GM12878 (cell line): ENCODE results near the gene OPRL1. TPM values are rescaled to one million over a fixed set of nuclear protein-coding genes. Genes with fewer than 3 reads are reported as not detected.

ENCODE experiments used
- ATAC-seq: fragments of 200-7000 bp; cut with Tn5 transposase; 3 replicates; pipeline ENCODE4 v1.9.1; 2020; ENCODE audit warnings: mild to moderate bottlenecking, moderate library complexity
- BruUV-seq: library from RNA; stranded (reverse); fragments of 400-500 nt; replicated peaks from 2 replicates; lab custom pipeline; 2021; lab: Mats Ljungman, UMichigan
- CTCF ChIA-PET: fragments of 300-600 bp; sonication (Branson Sonifier 250); formaldehyde crosslinking; extraction: SDS; loops from one replicate; lab custom pipeline; 2021; ENCODE audit warnings: inconsistent platforms; lab: Yijun Ruan, JAX
- POLR2A ChIA-PET: fragments of 350-600 bp; formaldehyde crosslinking; extraction: SDS; loops from one replicate; lab custom pipeline; 2021; ENCODE audit warnings: inconsistent platforms; lab: Charles Lee
- RAD21 ChIA-PET: fragments of 300-600 bp; sonication (Branson Sonifier 250); formaldehyde crosslinking; loops from one replicate; lab custom pipeline; 2023; ENCODE audit warnings: antibody characterized with exemption; ENCODE audit not compliant: unreplicated experiment; lab: Charles Lee
- SMC1A ChIA-PET: fragments of 300-600 bp; sonication (Branson Sonifier 250); formaldehyde crosslinking; loops from one replicate; lab custom pipeline; 2023; ENCODE audit not compliant: unreplicated experiment, uncharacterized antibody; lab: Charles Lee
- DNase-seq: peaks from one replicate; pipeline ENCODE4 v3.0.0-alpha.2; 2011; ENCODE audit warnings: low read depth, low spot score
- FAIRE-seq: peaks from 3 replicates; lab custom pipeline; 2011; peaks lifted over from hg19 to GRCh38; lab: Jason Lieb, UNC
- H2AFZ ChIP-seq: 2 replicates; pipeline ENCODE4 v1.6.0; 2011; ENCODE audit warnings: low read depth, low read length, control low read depth; ENCODE audit not compliant: control insufficient read depth
- H3K27ac ChIP-seq: 2 replicates; pipeline ENCODE4 v1.5.1; 2011; ENCODE audit warnings: control low read depth; ENCODE audit not compliant: control insufficient read depth, insufficient read depth
- H3K27me3 ChIP-seq, 2 experiments: replicated peaks in 1 of 2; 2 replicates each; pipeline versions ENCODE4 v1.6.0 to v1.6.1; 2011; ENCODE audit warnings: low read length in 1 of 2; ENCODE audit not compliant: control insufficient read depth in 2 of 2, insufficient read depth in 2 of 2
- H3K36me3 ChIP-seq, 2 experiments: 2 replicates each; pipeline ENCODE4 v1.5.1; 2011; ENCODE audit warnings: low read length in 1 of 2; ENCODE audit not compliant: control insufficient read depth in 2 of 2, insufficient read depth in 2 of 2
- H3K4me1 ChIP-seq: 2 replicates; pipeline ENCODE4 v1.6.1; 2011; ENCODE audit warnings: mild to moderate bottlenecking, low read length, moderate library complexity, mixed read lengths; ENCODE audit not compliant: control insufficient read depth, insufficient read depth
- H3K4me2 ChIP-seq: 2 replicates; pipeline ENCODE4 v1.6.0; 2011; ENCODE audit warnings: control low read depth; ENCODE audit not compliant: control insufficient read depth, insufficient read depth
- H3K4me3 ChIP-seq: fragments of 200-600 bp; sonication (generic); 2 replicates; pipeline ENCODE4 v1.5.1; 2016
- H3K79me2 ChIP-seq: 2 replicates; pipeline ENCODE4 v1.6.0; 2011; ENCODE audit warnings: low read length; ENCODE audit not compliant: control insufficient read depth, insufficient read depth
- H3K9ac ChIP-seq: 2 replicates; pipeline ENCODE4 v1.8.0; 2011; ENCODE audit warnings: low read length, control low read depth, mixed read lengths; ENCODE audit not compliant: control insufficient read depth, insufficient read depth
- H3K9me3 ChIP-seq: replicated peaks from 3 replicates; pipeline ENCODE4 v1.5.1; 2011; ENCODE audit warnings: mild to moderate bottlenecking, low read length; ENCODE audit not compliant: control insufficient read depth, insufficient read depth
- H4K20me1 ChIP-seq: 2 replicates; pipeline ENCODE4 v1.6.0; 2011; ENCODE audit not compliant: control insufficient read depth, insufficient read depth
- BCL11A ChIP-seq: IDR thresholded peaks from 2 replicates; pipeline ENCODE4 v1.6.1; 2011; ENCODE audit warnings: low read depth, low read length
- BRCA1 ChIP-seq: IDR thresholded peaks from 2 replicates; pipeline ENCODE4 v1.6.1; 2011; ENCODE audit warnings: low read depth, low read length, improper control_type of control experiment
- FOS ChIP-seq: IDR thresholded peaks from 3 replicates; pipeline ENCODE4 v1.6.1; 2011; ENCODE audit warnings: borderline replicate concordance; ENCODE audit not compliant: insufficient read length; ENCODE audit errors: extremely low read depth
- FOXK2 ChIP-seq: fragments of 450-650 bp; IDR thresholded peaks from 2 replicates; pipeline ENCODE4 v1.6.1; 2017; ENCODE audit warnings: mild to moderate bottlenecking, moderate library complexity
- HSF1 ChIP-seq: fragments of 150-350 bp; IDR thresholded peaks from 2 replicates; pipeline ENCODE4 v1.6.1; 2014; ENCODE audit warnings: mild to moderate bottlenecking, low read depth, low read length
- IRF3 ChIP-seq: fragments of 450-650 bp; IDR thresholded peaks from 2 replicates; pipeline ENCODE4 v1.6.1; 2014; ENCODE audit warnings: mild to moderate bottlenecking
- IRF4 ChIP-seq: IDR thresholded peaks from 2 replicates; pipeline ENCODE4 v1.6.1; 2011; ENCODE audit warnings: low read depth, low read length
- PBX3 ChIP-seq: IDR thresholded peaks from 2 replicates; pipeline ENCODE4 v1.6.1; 2011; ENCODE audit warnings: mild to moderate bottlenecking, low read depth, low read length, moderate library complexity; ENCODE audit not compliant: insufficient replicate concordance
- POLR2A ChIP-seq: IDR thresholded peaks from 2 replicates; pipeline ENCODE4 v1.6.1; 2011; ENCODE audit warnings: low read depth, mild to moderate bottlenecking, low read length
- RAD51 ChIP-seq: fragments of 450-650 bp; IDR thresholded peaks from 2 replicates; pipeline ENCODE4 v1.6.1; 2016; ENCODE audit warnings: moderate library complexity, mild to moderate bottlenecking, inconsistent platforms
- SREBF2 ChIP-seq: IDR thresholded peaks from 2 replicates; pipeline ENCODE4 v1.6.1; 2012; ENCODE audit warnings: mild to moderate bottlenecking, low read length
- TCF12 ChIP-seq: IDR thresholded peaks from 2 replicates; pipeline ENCODE4 v1.6.1; 2011; ENCODE audit warnings: low read depth, mild to moderate bottlenecking, low read length
- TCF3 ChIP-seq: IDR thresholded peaks from 2 replicates; pipeline ENCODE4 v1.6.1; 2012; ENCODE audit warnings: low read depth, mild to moderate bottlenecking, low read length, borderline replicate concordance; ENCODE audit not compliant: insufficient read depth
- ZNF207 ChIP-seq: fragments of 450-650 bp; IDR thresholded peaks from 2 replicates; pipeline ENCODE4 v1.6.1; 2014; ENCODE audit warnings: antibody characterized with exemption, mild to moderate bottlenecking, borderline replicate concordance
- WGBS: methylation state at CpG from one replicate; pipeline ENCODE4 v1.1.6; 2016; ENCODE audit warnings: low lambda C conversion rate; ENCODE audit not compliant: insufficient replicate concordance, insufficient coverage; ENCODE audit errors: missing lambda C conversion rate; 5-methylcytosine and 5-hydroxymethylcytosine counted together
- in situ Hi-C: fragments of 300-500 bp; cut with MboI; formaldehyde crosslinking; loops from 9 replicates; pipeline ENCODE4 v1.14.3; 2018; ENCODE audit warnings: mixed read lengths
- intact Hi-C: fragments of 100-400 bp; cut with micrococcal nuclease; formaldehyde crosslinking; loops from one replicate; pipeline ENCODE4 v1.14.2; 2022; ENCODE audit not compliant: unreplicated experiment
- polyA plus RNA-seq, 11 experiments: library from polyadenylated mRNA; depleted of rRNA in 4 of 11; unstranded in 6 of 11; stranded (reverse) in 5 of 11; fragments of >200 nt; fragmentation: Nextera tagmentation in 4 of 11; fragmentation: Illumina TruSeq in 1 of 11; extraction: Ambion mirVana in 4 of 11; extraction: Trizol in 1 of 11; gene quantifications; 1 replicate in 1 of 11; 2 replicates in 10 of 11; pipeline versions ENCODE4 v1.2.1 to v1.2.3, GENCODE V29; 2011 to 2016; ENCODE audit warnings: inconsistent platforms in 2 of 11, missing spikeins in 2 of 11, low read depth in 1 of 11
- total RNA-seq, 4 experiments: library from RNA; depleted of rRNA in 3 of 4; stranded (reverse); fragments of >200 nt in 3 of 4; fragmentation: Illumina TruSeq in 1 of 4; extraction: Trizol in 1 of 4; gene quantifications; 2 replicates each; pipeline versions ENCODE4 v1.2.1 to v1.2.3, GENCODE V29; 2013 to 2021
- TF ChIP-seq, protein P1 (sequence below), 3 experiments: IDR thresholded peaks in 2 of 3; conservative IDR thresholded peaks in 1 of 3; 2 replicates each; pipeline ENCODE4 v1.5.1; 2011; ENCODE audit warnings: low read depth in 3 of 3, low read length in 3 of 3, mild to moderate bottlenecking in 3 of 3, control low read depth in 2 of 3, moderate library complexity in 2 of 3, inconsistent platforms in 1 of 3, mixed read lengths in 1 of 3; ENCODE audit not compliant: control insufficient read depth in 2 of 3, insufficient read depth in 1 of 3; ENCODE audit errors: extremely low read depth in 1 of 3

Gene OPRL1
- total and polyA plus RNA-seq, 10 of the 15 experiments (the other 5 are each of a cell fraction or from before 2014, with no cell fraction given): 0.04 to 0.41 (median 0.24) TPM; not detected in 1

DNA sequence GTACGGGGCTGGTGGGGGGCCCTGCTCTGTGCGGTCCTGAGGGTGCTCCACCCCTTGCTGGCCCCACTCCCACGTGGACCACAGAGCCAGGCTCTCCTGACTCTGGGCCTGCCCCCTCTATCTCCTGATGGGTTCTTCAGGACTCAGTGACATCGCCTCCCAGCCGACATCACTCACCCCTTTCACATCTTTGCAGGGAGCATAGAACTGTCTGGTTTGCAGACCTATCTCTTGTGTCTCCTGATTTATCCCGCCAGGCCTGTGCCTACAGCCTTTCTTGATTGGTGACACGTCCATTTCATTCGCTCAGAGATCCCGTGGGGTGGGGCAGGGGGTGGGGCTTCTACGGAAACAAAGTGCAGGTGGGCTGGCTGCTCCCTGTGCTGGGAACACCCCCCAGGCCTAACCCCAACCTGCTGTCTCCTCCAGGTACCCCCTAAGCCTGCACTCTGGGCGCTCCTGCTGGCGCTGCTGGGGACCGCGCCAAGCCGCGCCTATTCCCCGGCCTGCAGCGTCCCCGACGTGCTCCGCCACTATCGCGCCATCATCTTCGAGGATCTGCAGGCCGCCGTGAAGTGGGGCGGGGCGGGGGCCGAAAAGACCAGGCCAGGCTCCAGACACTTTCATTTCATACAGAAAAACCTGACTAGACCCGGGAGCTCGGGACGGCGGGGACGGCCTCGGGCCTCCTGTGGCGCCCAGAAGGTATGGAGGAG lies 42.2 kb upstream of the OPRL1 start (continued):
- TF ChIP-seq FOS (no peak), SREBF2 (no peak), HSF1 (no peak), FOXK2 (no peak), IRF4 (no peak), ZNF207 (no peak)
- TF ChIP-seq, all 136 proteins: peak for 21

- no TSS peak for BruUV-seq
- CTCF ChIA-PET: interaction anchor here (0.6 to 9.1 kb wide), 22 partner anchors 10 to 517 kb away, joined by 3 to 108 read pairs (median 4); partner anchors contain the start of genes OPRL1, PRPF6, RGS19 and RTEL1
- H3K27ac ChIP-seq: peak overlapping the region; percentile 69
- SMC1A ChIA-PET: interaction anchor here (1.0 to 6.1 kb wide), 6 partner anchors 8 to 82 kb away, joined by 3 to 52 read pairs (median 10); partner anchors contain the start of genes PRPF6 and SAMD10
- RAD21 ChIA-PET: interaction anchor here (0.7 to 7.1 kb wide), 15 partner anchors 16 to 501 kb away, joined by 3 to 92 read pairs (median 4); partner anchors contain the start of genes OPRL1, PRPF6, PTK6 and RGS19
- H3K4me3 ChIP-seq: peak overlapping the region; percentile 58
- peak overlapping the region; percentile 64; the same call in 1 of the 2 replicates for H2AFZ ChIP-seq
- peak overlapping the region; percentile 70 for H3K4me2 ChIP-seq
- peak overlapping the region; percentile 64 for H3K9ac ChIP-seq
- H3K27me3 ChIP-seq: no peaks in the 10 kb centered on the region
- peak; percentile 0 for TF ChIP-seq PBX3
- no peak for TF ChIP-seq BCL11A
- peak; percentile 48 for TF ChIP-seq POLR2A
- no peak for TF ChIP-seq RAD51
- TF ChIP-seq BRCA1: no peak
- 0 out of 2 replicates have a peak, but pooled peaks have one; percentile 46 for TF ChIP-seq TCF3
- peak; percentile 25; the same call in 1 of the 2 replicates for TF ChIP-seq TCF12
- no peak for TF ChIP-seq IRF3
- TF ChIP-seq, protein P1, sequence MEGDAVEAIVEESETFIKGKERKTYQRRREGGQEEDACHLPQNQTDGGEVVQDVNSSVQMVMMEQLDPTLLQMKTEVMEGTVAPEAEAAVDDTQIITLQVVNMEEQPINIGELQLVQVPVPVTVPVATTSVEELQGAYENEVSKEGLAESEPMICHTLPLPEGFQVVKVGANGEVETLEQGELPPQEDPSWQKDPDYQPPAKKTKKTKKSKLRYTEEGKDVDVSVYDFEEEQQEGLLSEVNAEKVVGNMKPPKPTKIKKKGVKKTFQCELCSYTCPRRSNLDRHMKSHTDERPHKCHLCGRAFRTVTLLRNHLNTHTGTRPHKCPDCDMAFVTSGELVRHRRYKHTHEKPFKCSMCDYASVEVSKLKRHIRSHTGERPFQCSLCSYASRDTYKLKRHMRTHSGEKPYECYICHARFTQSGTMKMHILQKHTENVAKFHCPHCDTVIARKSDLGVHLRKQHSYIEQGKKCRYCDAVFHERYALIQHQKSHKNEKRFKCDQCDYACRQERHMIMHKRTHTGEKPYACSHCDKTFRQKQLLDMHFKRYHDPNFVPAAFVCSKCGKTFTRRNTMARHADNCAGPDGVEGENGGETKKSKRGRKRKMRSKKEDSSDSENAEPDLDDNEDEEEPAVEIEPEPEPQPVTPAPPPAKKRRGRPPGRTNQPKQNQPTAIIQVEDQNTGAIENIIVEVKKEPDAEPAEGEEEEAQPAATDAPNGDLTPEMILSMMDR (IDR thresholded peaks at IDR 0.05 in 2 of 3, conservative IDR thresholded peaks at IDR 0.05 in 1 of 3; ENCODE audit: control insufficient read depth in 2 of 3, extremely low read depth in 1 of 3, insufficient read depth in 1 of 3, low read depth in 3 of 3, low read length in 3 of 3): peak in 1 of 3 experiments; percentile 24; a peak in 2 of 6 replicates
- FAIRE-seq (no peak), DNase-seq (no peak), ATAC-seq (peak; percentile 53)
- peaks cover 4 to 6% of the 10 kb centered on the region in 2 experiments; a peak in 3 of 4 replicates for H3K36me3 ChIP-seq
- 3% methylated on average over 20 of the region's 30 CpGs for WGBS
- POLR2A ChIA-PET: interaction anchor here (0.6 to 7.2 kb wide), 10 partner anchors 16 to 500 kb away, joined by 3 to 63 read pairs (median 6); partner anchors contain the start of genes PRPF6, PTK6, SAMD10 and TCEA2
- peaks cover 52% of the 10 kb centered on the region for H3K4me1 ChIP-seq
- intact Hi-C loops (loop anchor here (1.0 to 2.0 kb wide), 2 partner anchors 19 to 58 kb away; no protein-coding TSS in a partner anchor), in situ Hi-C loops (no loop called here)
- peaks cover 4% of the 10 kb centered on the region for H3K79me2 ChIP-seq
- H4K20me1 ChIP-seq: no peaks in the 10 kb centered on the region
- no peaks in the 10 kb centered on the region for H3K9me3 ChIP-seq
Observed at GRCh38 chr20:64038224-64038564, 41.7 kb upstream of the OPRL1 start.
